Middle frontal gyrus (tissue), 1 donor: ENCODE data around the gene GCK.

Source experiments
- DNase-seq: peaks from one replicate; pipeline ENCODE4 v3.0.0-alpha.2; 2015; ENCODE audit warnings: low spot score; ENCODE audit errors: extremely low spot score

The GCK gene

DNA sequence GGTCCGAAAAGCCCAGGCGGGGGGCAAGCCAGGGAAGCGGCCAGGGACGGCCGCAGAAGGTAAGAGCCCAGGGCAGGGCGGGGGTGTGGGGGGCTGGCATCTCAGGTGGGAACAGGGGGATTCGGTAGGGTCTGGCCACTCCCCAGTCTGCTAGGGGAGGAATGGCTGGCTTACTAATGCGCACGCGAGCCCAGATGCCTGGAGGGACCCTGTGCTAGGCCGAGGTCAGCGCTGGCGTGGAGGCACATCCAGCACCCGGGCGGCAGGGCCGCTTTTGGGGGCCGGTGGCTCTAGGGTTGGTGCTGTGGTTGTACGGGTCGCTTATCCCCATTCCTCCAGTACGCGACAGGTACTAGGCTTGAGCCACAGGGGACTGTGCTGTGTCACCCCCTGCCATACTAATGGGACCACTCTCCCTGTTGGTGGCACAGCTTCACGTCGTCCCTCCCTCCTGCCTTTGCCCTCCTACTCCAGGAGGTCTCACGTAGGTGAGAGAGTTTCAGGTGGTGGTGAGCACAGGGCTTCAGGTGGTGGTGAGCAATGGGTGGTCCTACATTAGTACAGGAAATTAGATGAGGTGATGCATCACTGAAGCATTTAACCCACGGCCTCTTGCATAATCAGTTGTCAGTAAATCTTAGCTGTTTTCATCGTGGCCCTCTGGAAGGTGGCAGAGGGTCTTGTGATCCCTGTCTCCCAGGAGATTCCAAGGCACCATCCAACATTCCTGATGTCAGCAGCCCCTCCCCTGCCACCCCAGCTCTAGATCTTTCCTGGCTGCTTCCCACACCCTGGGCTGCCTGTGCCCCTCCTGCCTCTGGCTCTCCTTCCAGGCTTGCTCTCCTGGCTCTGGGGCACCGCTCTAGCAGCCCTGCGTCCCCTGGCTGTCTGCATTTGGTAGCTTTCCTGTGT is 84.1 kb downstream of the GCK start:
- no peak for DNase-seq

DNA sequence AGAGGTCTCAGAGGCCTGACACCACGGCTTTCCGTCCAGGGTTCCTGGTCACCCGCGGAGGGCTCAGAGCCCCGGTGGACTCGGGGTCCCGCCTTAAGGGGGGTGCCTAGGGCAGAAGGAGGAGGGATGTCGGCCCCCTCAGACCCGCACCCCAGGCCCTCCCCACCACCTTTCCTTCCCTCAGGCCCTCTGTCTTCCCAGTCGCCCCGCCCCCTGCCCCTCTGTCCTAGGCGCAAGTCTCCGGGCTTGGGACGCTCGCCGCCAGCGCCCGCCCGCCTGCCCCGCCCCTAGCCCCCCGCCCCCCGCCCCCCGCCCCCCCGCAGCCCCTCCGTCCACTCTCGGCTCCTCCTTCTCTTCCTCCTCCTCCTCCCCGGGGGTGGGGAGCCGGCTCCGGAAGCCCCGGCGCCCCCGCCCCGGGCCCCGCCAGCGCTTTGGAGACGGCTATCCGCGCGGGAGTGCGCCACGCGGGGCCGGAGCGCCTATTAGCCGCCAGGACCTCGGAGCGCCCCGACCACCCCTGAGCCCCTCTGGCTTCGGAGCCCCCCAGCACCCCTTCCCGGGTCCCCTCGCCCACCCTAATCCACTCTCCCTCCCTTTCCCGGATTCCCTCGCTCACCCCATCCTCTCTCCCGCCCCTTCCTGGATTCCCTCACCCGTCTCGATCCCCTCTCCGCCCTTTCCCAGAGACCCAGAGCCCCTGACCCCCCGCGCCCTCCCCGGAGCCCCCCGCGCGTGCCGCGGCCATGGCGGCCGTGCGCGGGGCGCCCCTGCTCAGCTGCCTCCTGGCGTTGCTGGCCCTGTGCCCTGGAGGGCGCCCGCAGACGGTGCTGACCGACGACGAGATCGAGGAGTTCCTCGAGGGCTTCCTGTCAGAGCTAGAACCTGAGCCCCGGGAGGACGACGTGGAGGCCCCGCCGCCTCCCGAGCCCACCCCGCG is 85.0 kb downstream of the GCK start, which contains the start of gene AEBP1:
TSS of gene AEBP1 (plus strand) at position 423 of the 937 bp plus-strand sequence. CDS start at position 744, 321 bp downstream.
- DNase-seq = no peak

DNA sequence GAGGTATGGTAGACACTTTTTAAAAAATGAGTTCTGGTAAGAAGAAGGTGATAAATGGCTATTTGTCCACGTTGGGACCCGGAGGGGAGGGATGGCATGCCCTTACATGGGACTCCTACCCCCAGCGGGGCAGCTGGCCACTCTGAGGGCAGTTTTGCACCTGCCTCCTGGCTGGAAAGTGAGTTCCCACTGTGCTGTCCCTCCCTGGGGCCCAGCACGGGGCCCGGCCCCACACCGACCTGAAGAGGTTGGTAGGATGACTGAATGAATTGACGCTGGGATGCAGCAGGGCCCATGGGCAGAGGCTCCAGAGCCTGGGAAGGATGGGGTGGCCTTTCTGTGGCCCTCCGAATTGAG is 85.7 kb downstream of the GCK start:
- no peak for DNase-seq

DNA sequence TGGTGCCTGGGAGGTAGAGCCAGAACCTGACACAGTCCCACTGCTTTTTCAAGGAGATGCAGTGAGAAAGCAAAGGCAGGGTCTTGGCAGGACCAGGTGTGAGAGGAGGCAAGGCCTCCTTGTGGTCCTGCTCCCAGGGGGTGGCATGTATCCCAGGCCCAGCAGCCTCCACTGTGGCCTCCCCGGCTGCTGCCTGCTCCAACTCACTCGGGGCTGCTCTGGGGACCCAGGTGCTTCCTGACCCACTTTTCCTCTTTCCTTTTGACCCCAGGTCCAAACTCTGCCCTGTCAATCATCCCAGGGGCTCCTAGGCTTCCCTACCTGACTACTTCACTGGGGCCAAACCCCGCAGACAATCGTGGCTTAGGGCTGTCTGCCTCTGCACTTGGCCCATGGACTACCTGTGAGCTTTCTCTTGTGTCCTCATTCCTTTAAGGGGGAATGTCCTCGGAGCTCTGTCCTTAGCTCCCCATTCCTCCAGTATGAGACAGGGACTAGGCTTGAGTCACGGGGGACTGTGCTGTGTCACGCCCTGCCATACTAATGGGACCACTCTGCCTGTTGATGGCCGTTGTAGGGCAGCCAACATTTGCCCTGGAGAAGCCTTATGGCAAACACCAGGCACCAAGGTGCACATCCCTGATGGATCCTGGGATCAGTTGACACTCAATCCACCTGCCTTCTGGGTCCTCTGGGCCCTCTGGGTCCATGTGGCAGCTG is 86.2 kb downstream of the GCK start:
- DNase-seq = no peak

DNA sequence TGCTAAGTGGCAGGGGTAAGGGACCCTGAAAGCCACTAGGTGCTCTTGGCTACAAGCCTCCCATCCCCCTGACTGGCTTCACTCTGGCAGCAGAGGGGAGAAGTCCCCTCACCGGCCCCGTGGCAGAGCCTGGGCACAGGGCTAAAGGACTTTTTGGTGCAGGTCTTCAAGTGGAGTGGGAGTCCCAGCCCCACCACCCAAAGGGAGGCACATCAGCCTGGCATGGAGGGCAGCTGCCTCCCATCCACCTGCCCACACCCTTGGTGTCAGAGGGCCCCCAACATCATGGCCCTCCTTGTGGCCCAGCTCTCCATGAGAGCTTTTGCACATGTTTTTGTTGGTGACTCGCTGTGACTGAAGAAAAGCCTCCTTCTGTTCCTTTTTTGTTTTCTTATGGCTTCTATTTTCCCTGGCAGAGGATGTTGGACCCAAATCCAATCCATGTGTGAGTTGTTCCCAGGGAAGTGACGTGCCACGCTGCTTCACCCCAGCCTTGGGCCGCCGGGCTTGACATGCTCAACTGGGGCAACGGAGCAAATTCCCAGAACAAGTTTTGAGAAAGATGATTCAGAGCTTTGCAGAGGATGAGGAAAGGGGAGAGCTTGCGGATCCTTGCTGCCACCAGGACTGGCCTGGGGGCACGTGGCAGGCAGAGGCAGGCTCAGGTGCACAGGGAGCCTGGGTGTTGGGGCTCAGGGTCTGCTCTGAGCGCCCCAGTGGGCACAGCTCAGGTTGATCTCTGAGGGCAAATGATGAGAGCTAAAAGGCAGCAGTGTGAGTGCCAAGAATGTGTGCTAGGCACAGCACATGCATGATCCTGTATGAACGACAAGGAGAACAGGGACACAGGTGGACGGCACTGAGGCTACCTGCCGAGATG is 87.0 kb downstream of the GCK start:
- no peak for DNase-seq

DNA sequence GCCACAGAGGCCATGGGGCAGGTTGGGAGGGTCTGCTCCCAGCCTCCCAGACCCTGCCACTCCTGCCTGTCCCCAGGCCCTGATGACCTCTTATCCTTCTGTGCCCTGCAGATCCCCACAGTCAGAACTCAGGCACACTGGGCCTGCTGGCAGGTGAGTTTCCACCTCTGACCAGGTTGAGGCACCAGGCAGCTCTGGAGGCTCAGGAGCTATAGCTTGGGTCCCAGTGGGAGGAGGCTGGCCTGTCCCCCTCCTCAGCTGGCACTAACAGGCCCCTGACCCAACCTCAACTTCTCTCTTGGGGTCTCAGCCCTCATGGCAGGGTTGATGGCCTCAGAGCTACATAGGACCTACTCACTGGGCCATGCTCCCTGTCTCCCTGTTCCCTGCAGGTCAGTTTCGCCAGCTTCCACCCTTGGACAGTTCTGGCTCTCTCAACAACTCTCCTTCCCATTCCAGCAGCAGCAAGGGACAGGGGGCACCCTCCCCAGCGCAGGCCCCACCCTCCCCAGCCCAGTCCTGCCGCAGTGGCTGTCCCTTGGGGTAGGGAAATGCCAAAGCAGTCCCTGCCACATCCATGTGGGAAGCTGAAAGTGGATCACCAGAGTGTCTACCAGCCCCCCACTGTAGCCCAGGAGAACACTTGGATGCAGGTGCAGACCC is 87.8 kb downstream of the GCK start:
- DNase-seq = no peak

DNA sequence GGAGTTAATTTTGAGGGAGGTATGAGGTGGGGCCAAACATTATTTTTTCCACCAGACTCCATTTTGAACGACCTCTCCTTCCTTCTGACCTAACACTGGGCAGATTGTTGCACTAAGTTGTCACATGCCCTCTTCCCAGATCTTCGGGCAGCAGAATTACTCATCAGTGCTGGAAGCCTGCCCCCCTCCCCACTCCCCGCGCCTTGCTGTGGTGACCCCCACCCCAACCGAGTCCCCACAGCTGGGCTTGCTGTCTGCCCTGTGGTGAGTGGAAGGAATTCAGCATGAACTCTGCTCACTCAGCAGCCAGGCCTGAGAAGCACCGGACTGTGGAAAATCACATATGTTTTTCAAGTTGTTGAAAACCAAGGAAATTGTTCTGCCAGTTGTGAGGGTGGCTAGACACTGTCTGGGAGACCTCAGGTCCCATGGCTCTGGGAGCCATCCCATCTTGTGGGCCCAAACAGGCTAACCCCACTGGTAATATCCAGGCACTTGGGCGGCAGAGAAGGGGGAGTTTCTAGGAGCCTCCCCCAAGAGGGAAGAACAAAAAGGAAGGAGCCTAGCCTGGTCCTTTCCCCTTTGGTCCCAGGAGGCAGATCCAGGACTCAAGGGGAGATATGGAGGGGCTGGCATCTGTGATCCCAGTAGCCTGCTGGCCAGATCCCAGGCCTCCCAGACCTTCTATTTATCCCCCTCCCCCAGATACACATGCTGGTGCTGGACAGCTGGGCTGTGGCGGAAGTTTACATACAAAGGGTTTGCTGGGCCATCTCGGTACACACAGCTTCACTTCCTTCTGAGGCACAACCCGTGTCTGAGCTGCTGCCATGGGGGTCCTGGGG is 88.6 kb downstream of the GCK start:
- DNase-seq = no peak

DNA sequence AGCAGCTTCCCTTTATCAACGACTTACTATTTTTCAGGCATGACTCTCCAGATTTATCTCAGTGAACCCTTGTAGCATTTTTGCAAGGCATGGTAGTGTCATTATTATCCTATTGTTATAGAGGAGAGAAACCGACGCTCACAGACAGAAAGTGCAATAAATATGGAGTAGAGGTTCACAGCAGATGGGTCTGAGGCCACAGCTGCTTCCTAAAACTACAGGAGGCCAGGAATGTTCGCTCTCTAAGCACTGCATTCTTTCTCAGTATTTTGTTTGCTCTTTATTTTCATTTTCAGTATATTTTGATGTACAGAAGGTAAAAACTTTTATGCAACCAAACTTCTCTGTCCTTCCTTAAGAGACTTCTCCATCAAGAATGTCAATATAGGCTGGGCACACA is 89.6 kb downstream of the GCK start:
- no peak for DNase-seq

DNA sequence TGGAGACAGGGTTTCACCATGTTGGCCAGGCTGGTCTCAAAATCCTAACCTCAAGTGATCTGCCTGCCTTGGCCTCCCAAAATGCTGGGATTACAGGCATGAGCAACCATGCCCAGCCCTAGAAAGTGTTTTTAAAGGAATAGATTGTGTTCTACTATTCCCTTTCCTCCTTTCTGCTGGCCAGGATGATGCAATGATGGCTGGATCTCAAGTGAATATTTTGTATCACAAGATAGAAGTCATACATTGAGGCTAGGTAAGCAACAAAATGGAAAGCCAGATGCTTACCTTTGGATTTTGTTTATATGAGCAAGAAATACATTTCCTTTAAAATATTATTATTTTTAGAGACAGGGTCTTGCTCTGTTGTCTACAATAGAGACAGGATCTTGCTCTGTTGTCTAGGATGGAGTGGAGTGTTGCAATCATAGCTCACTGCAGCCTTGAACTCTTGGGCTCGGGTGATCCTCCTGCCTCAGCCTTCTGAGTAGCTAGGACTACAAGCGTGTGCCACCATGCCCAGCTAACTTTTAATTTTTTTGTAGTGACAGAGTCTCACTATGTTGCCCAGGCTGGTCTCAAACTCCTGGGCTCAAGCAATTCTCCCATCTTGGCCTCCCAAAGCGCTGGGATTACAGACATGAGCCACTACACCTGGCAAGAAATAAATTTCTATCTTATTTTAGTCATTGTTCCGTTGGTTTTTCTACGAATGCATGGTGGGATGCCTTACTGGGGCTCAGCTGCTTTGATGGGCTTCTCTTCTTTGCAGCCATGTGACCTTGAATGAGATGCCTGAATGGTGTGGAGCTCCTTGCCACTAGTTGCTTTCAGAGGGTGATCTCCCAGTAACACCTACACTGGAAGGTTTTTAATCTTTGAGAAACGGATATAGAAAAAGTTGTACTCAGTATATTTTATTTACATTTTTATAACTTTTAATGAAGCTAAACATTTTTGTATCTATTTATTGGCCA is 90.9 kb downstream of the GCK start:
- no peak for DNase-seq

DNA sequence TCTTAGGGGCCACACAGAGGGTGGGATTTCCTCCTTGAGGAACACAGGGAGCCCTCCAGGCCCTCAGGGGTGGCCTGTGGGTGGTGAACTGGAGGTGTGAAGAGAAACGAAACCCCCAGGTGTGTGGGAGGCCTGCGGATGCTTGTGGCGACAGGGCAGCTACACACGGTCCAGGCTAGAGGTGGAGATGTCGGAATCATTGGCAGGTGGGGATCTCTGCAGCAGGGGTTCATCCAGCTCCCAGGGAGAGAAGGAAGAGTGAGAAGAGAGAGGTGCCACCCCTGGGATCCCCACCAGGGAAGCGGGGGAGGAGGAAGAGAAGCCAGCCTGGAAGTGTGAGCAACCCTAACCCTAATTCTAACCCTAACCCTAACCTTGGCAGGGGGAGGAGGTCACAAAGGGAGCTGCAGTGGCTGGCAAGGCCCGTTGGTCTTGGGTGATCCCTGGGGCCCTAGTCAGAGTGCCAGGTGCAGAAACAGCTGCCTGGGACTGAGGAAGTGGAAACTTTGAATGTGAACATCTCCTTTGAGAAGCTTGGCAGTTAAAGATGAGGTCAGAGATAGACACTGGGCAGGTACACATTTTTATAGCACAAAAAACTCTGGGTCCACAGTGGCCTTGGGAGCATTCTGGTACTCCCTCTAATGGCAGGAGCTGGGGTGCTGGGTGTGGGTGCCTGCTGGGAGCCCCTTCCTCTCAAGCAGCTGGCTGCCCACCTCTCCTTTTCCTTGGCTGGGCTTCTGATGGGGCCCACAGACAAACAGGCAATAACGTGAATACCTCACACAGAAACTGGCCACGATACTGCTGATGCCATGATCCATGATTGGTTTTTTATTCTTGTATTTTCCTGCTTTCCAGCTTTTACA is 91.9 kb downstream of the GCK start:
- DNase-seq = no peak

DNA sequence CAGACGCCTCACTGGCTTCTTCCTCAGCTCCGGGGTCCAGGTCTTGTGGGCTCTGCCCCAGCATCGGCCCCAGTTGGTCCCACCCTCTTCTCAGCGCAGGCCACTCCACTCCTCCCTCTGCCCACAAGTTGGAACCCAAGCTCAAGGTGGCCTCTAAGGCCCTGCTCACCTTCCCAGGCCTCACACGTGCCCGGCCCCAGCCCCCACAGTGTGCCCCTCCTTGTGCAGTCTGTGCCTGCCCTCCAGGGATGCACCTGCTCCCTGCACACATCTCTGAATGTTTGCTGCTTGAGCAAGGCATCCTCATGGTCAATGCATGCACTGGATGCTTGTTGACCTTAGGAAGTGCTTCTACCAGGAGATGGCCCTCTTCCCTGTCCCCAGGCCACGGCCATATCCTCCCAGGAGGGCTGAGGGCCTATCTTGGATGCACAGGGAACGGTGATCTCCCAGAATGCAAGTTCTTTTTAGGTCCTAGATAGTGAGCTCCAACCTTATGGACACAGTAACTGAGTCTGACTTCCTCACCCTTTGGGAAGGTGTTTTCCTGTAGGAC is 92.8 kb downstream of the GCK start:
- DNase-seq = no peak

DNA sequence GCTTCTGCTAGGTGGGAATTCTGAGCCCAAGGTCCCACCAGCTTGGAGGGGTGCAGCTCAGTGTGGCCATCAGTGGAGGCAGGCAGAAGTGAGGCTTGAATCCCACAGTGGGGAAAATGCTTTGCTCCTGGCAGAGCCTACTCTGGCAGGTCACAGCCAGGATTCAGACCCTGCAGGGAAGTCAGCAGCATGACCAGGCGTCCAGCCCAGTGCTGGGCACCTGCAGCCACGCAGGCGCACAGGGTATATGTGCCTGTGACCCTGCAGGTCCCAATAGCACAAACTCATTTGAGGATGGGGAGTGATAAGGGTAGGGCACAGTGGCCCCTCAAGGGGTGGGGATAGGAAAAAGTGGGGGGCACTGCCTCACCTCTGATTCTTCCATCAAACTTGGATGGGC is 93.5 kb downstream of the GCK start:
- no peak for DNase-seq

DNA sequence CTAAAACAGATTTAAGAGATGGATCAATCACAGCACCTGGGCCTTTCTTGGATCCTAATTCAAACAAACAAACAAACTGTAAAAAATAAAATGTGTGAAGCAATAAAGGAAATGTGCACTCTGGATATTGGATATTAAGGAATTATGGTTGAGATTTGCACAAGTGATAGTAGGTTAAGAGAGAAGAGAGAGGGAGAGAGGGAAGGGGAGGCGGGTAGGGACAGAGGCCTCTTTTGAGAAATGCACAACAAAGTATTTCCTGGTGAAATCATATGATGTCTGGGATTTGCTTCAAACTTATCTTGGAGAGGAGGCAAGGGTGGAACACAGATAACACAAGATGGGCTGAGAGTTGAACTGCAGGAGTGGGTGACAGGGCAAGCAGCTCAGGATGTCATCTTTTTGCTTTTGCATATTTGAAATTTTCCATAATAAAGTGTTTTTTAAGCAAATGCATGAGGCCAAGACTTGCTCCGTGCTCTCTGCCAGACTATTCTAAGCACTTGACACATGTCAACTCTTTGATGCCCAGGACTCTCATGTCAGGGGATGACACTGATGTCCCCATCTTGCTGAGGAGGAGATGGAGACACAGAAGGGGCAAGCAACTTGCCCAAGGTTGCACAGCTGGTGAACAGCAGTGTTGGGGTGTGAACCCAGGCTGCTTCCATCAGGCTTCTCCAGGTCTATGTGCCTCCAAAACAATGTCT is 94.2 kb downstream of the GCK start:
- no peak for DNase-seq

DNA sequence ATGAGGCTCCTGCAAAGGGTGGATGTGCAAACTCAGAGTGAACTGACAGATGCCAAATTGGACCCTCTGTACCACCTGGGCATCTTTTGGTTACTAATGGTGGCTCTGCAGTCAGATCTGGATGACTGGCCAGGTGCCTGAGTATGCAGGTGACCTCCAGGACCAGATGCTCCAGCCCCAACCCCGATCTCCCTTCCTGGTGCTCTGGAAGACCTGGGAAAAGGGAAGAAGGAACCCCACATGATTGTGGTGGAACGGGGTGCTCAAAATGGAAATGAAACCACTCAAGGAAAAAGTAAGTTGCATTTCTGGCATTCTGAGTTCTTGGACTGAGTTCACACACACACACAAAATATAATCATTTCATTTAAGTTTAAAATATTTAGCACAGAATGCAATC is 94.9 kb downstream of the GCK start:
- DNase-seq = no peak
